ENCODE results near the gene ENTPD2. TPM values are rescaled to one million over a fixed set of nuclear protein-coding genes. Genes with fewer than 3 reads are reported as not detected.
"Not testable (repeated sequence)": the region's sequence is repeated elsewhere in the genome, so short reads cannot be mapped to it uniquely, and the experiment has no call there.

The ENTPD2 gene
- total RNA-seq, 1 donor = 0.09 TPM

DNA sequence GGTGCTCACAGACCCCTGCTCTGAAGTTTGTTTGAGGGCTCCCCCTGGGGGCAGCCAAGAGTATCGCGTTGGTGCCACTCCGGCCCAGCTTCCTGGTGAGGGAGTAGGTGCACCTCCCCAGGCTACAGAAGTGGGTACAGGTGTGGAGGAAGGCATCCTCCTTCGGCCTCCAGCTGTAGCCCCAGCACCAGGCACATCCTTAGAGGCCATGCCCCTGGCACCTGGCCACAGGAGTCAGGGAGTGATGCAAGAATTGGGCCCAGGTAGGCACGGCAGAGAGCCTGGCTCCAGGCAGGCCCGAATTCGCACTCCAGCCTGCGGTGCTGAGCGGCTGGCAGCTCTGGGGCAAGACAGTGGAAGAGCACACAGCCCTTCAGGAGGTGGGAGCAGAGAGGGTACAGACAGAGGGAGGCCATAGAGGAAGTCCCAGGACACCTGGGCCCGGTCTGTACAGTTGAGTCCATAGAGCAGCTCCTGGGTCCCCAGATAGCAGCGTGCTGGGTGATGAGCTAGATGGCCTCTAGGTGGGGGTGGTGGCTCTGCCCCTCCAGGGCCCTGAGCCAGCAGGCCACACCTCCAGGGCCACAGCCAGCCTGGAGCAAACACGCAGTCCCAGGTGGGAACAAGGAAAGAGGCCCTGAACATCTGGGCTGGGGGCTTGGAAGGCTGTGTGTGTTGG is 14.1 kb upstream of the ENTPD2 start:
- H3K4me3 ChIP-seq (ENCODE audit: low read depth, low read length) = no peak overlapping the region
- DNase-seq (ENCODE audit: low read depth) = peak; percentile 81
- TF ChIP-seq, protein P1, sequence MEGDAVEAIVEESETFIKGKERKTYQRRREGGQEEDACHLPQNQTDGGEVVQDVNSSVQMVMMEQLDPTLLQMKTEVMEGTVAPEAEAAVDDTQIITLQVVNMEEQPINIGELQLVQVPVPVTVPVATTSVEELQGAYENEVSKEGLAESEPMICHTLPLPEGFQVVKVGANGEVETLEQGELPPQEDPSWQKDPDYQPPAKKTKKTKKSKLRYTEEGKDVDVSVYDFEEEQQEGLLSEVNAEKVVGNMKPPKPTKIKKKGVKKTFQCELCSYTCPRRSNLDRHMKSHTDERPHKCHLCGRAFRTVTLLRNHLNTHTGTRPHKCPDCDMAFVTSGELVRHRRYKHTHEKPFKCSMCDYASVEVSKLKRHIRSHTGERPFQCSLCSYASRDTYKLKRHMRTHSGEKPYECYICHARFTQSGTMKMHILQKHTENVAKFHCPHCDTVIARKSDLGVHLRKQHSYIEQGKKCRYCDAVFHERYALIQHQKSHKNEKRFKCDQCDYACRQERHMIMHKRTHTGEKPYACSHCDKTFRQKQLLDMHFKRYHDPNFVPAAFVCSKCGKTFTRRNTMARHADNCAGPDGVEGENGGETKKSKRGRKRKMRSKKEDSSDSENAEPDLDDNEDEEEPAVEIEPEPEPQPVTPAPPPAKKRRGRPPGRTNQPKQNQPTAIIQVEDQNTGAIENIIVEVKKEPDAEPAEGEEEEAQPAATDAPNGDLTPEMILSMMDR (IDR thresholded peaks at IDR 0.05; ENCODE audit: insufficient read depth, low read length) = peak; percentile 90

DNA sequence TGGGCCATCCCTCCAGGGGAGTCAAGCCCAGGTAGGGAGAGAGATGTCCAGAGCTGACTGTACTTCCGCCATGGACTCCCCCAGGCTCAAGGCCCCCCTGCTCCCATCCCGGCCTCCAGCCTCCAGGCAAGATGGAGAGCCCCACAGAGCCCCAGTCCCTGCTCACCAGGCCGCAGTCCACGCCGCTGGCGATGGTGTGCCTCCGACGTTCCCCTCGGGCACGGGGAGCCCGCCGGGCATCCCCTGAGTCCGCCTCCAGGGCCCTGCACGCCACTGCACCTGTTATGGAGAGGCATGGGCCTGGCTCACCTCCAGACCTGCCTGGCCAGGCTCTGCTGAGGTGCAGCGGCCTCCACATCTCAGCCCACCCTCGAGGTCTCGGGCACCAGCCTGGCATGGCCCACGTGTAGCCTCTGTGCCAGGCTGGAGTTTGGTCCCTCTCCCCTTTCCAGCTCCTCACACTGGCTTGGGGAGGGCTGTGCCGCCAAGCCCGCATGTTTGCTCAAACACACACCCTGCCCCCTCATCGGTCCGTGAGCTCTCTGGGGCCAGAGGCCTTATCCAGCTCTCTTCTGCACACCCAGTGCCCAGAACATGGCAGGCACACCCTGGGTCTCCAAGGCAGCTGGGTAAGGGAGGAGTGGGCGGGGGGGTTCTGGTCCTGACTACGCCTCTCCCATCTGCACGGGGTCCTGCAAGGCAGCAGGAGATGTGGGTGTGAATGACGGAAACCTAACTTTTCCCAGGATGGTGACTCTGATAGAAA is 12.4 kb upstream of the ENTPD2 start:
- no peak overlapping the region for H3K4me3 ChIP-seq (ENCODE audit: low read depth, low read length)
- DNase-seq (ENCODE audit: low read depth) = no peak
- TF ChIP-seq, protein P1 (IDR thresholded peaks at IDR 0.05; ENCODE audit: insufficient read depth, low read length) = no peak

DNA sequence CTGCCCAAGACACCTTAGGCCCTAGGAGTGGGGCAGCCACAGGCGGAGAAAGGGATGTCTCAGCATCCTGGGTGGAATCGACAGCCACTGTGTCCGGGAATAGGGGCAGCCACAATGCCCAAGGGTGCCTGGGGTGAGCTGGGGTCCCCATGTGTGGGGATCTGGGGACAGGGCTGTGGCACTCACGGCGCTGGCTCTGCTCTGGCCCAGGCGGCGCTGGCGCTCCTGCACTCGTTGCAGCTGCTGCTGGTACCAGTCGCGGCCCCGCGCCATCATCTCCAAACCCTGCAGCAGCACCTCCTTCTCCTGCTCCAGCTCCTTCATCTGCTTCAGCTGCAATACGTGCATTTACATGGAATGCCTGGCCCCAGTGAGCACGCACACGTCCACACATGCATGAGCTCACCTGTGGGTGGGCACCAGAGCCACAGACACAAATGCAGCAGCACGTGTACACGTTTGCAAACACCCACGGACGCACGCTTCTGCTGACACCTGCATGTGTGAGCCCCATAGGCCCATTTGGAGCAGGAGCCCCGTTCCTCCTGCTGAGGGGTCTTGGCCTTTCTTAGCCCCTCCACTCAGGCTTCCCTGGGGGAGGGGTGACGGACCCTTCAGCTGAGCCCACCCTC is 11.6 kb upstream of the ENTPD2 start:
- H3K4me3 ChIP-seq (ENCODE audit: low read depth, low read length) = no peak overlapping the region
- DNase-seq (ENCODE audit: low read depth) = no peak

DNA sequence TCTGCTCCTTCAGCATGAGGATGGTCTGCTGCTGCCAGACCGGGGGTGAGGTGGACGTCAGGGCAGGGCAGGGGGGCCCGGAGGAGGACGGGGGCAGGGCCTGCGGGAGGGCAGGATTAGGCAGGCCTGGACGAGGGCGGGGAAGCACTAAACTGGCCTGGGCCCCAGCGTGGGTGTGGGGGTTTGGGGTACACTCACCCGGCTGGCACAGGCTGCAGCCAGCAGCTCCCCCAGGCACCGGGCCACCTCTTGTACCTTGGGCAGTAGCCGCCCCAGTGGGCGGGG is 11.0 kb upstream of the ENTPD2 start:
- TF ChIP-seq, protein P1 (IDR thresholded peaks at IDR 0.05; ENCODE audit: insufficient read depth, low read length) = no peak
- H3K4me3 ChIP-seq (ENCODE audit: low read depth, low read length) = no peak overlapping the region
- no peak for DNase-seq (ENCODE audit: low read depth)

More for the DNA sequence above, 11.6 kb upstream of the ENTPD2 start:
- TF ChIP-seq, protein P1 (IDR thresholded peaks at IDR 0.05; ENCODE audit: insufficient read depth, low read length) = no peak

DNA sequence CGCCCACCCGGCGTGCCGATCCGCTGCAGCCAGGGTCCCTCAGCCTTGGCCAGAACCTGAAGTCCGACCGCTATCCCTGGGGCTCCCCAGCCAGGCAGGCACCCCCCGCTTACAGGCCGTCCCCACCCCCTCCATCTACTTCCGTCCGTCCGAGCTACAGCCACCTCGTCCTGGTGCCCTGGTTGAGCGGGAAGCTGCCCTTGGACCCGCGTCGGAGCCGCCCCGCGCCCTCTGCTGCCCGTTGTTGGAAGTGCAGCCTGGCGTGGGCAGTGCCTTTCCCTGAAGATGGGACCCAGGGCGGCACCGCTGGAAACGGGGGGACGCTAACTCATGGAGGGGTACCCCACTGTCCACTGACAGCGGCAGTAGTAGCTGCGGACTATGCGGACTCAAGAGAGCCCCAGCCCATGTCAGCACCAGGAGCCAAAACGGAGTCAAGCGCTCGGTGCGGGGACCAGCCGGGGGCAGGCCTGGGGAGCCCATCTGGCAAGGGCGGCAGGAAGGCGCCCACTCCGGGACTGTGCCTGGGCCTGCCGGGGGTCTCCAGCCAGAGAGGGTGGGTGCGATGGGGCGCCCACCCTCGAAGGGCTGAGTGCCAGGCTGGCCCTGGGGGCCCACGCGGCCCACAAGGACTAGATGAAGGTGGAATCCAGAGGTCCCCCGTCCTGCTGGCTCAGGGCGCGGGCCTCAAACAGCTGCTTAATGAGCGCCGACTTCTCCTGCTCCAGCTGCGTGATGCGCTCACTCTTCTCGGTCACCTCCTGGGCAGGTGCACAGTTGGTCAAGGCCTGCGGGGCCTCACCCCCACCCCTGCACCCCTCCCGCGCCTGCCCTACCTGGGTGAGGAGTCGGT is 10.4 kb upstream of the ENTPD2 start:
- DNase-seq (ENCODE audit: low read depth) = peak; percentile 47
- no peak overlapping the region for H3K4me3 ChIP-seq (ENCODE audit: low read depth, low read length)
- TF ChIP-seq, protein P1 (IDR thresholded peaks at IDR 0.05; ENCODE audit: insufficient read depth, low read length) = peak; percentile 99

DNA sequence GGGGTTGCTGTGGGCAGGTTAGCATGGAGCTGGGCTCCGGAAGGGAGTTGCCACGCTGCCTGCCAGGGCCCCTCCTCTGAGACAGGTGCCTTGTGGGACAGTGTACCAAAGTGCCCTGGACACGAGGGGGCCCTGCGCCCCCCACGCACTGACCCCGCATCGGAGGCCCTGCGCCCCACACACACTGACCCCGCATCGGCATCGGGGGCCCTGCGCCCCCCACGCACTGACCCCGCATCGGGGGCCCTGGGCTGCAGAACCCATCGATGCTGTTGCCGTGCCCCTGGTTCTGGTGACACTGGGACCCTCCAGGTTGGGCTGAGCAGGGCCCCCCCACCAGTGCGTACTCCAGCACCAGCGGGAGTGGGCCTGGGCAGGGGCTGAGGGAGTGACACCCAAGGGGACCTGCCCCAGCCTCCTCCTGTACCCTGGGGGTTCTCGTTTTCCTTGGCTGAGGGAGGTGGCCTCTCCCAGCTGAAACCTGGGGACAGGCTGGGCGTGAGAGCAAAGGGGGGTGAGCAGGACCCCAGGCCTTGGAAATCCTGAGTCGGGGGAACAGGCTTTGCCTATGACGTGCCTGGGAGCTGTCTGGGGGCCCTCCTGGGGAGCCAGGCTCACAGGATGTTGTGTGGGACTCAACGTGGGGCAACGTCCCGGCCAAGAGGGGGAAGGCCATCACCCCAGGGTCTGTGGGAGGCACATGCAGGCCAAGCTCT is 9.6 kb upstream of the ENTPD2 start:
- no peak overlapping the region for H3K4me3 ChIP-seq (ENCODE audit: low read depth, low read length)
- DNase-seq (ENCODE audit: low read depth) = no peak
- TF ChIP-seq, protein P1 (IDR thresholded peaks at IDR 0.05; ENCODE audit: insufficient read depth, low read length) = no peak

DNA sequence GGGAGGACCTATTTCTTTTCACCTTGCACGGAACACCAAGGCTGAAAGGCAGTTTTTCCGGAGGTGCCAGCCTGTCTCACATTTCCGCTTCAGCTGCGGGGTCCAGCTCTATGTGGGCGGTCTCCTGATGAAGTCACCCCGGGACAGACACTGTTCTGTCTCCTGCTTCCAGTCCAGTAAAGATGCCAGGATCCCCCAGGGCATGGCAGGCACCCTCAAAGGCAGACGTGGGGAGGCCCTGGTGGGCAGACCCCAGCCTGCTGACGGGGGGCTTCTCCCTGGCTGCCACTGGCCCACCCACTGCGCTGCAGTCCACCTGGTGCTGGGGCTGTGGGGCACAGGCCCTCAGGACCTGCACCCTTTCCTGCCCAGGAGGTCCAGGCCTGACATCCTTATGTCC is 8.9 kb upstream of the ENTPD2 start:
- DNase-seq (ENCODE audit: low read depth); H3K4me3 ChIP-seq (ENCODE audit: low read depth, low read length): not testable (repeated sequence)

All from fibroblast of the aortic adventitia (primary cell).